SJCRH30 (cell line): ENCODE measurements around the gene CDO1. TPM values are rescaled to one million over a fixed set of nuclear protein-coding genes. Genes with fewer than 3 reads are reported as not detected.

Experiments used
- DNase-seq, 2 experiments: peaks; one replicate each; pipeline ENCODE4 v3.0.0-alpha.2; 2015 to 2020
- H3K27ac ChIP-seq: fragments of 250-450 bp; sonication (Bioruptor Pico); 2 replicates; pipeline ENCODE4 v1.5.1; 2020; ENCODE audit warnings: mild to moderate bottlenecking, moderate library complexity
- H3K27me3 ChIP-seq: fragments of 250-450 bp; sonication (Bioruptor Pico); 2 replicates; pipeline ENCODE4 v1.5.1; 2020; ENCODE audit warnings: mild to moderate bottlenecking, moderate library complexity
- H3K36me3 ChIP-seq: fragments of 250-450 bp; sonication (Bioruptor Pico); 2 replicates; pipeline ENCODE4 v1.5.1; 2020; ENCODE audit warnings: mild to moderate bottlenecking, moderate library complexity
- H3K4me1 ChIP-seq: fragments of 250-450 bp; sonication (Bioruptor Pico); 2 replicates; pipeline ENCODE4 v1.5.1; 2020; ENCODE audit warnings: mild to moderate bottlenecking, moderate library complexity
- H3K4me3 ChIP-seq: fragments of 250-450 bp; sonication (Bioruptor Pico); 2 replicates; pipeline ENCODE4 v1.5.1; 2020; ENCODE audit warnings: mild to moderate bottlenecking, moderate library complexity
- H3K9me3 ChIP-seq: fragments of 250-450 bp; sonication (Bioruptor Pico); replicated peaks from 2 replicates; pipeline ENCODE4 v1.5.1; 2020; ENCODE audit warnings: mild to moderate bottlenecking, moderate library complexity
- total RNA-seq: library from RNA; depleted of rRNA; stranded (reverse); fragments of >200 nt; shearing (Covaris generic); gene quantifications from 2 replicates; pipeline ENCODE4 v1.2.3, GENCODE V29; 2014; rRNA removed

Gene CDO1
- total RNA-seq: 0.23 TPM in 1 of 2 replicates, not detected in the other

DNA sequence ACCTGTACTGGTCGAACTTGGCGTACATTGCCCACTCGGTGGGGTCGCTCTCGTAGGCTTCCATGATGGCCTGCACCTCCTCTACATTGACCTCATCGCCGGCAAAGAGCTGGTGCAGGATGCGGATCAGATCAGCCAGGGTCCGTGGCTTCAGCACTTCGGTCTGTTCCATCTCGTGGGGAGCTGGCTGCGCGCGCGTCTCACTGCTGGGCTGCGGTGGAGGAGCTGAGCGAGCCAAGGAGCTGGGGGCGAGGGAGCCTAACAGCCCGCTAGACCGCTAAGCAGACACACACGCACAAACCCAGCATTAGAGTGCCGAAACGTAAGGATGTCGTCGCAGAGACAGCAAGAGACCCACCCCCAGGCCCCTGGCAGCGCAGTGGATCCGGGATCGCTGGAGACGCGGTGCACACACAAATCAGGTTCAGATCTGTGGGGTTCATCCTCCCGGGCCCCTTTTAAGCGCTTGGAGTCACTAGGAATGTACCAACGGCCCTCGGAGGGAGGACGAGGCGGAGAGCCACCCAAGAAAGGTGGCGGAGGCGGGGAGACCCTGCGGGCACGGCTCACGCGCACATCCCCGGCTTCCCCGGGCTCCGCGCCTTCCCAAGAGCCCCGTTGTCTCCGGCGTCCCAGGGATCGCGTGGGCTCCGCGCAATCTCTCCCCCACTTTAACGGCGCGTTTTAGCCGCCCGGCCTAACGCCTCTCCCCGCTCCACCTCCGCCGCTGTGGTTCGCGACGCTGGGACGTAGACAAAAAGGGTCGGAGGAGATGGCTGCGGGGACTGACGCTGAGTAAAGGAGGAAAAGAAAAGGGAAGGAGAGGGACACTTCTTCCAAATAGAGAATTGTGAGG lies at the start of gene CDO1:
CDO1 (minus strand) TSS at position 434 of the 856 bp plus-strand sequence; CDS start at position 172, 262 bp downstream.
- H3K27me3 ChIP-seq: no peaks in the 10 kb centered on the region
- peak within 1 kb of the TSS; percentile 43 for H3K4me3 ChIP-seq
- no peaks in the 10 kb centered on the region for H3K4me1 ChIP-seq
- H3K9me3 ChIP-seq: no peaks in the 10 kb centered on the region
- peak in 1 of 2 experiments; percentile 16 for DNase-seq
- H3K27ac ChIP-seq: no peak within 1 kb of the TSS
- H3K36me3 ChIP-seq: no peaks in the 10 kb centered on the region

DNA sequence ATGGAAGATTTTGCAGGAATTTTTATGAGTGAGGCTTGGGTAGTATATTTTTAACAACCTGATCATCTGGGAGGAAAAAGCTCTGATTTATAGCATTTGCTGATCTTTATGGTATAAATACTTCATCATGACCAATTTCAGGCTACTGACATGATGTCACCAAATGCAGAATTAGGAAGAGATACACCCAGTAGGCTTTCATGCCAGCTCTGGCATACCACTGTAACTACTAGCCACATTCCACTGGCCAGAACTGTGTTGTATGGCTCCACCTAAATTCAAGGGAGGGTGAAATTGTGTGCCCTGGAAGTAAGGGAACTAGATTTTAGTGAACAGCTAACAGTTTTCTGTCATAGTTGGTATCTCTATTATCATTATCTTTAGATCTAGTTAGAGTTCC lies 42.9 kb upstream of the CDO1 start:
- Histone ChIP-seq H3K4me3 (no peak overlapping the region), H3K27ac (no peak overlapping the region), H3K36me3 (no peaks in the 10 kb centered on the region), H3K9me3 (peaks cover 7% of the 10 kb centered on the region; the same call in 1 of the 2 replicates), H3K27me3 (no peaks in the 10 kb centered on the region), H3K4me1 (peaks cover 4% of the 10 kb centered on the region; the same call in 1 of the 2 replicates)
- DNase-seq: no peak

DNA sequence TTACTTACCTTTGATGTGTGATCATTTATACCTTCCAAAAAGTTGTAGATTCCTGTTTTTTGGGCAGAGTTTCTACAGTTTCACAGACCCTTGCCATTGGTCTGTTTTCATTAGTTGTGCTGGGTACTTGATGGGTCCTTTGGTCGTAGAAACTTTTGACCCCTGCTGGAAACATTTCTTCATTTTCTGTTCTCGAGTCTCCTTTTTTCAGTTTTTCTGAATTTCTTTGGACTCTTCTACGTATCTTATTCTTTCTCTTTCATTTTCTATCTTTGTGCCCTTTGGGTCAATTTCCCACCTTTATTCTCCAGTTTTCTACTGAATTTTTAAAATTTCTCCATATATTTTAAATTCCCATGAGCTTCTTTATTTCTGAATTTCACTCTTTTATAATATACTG lies 41.9 kb upstream of the CDO1 start:
- no peaks in the 10 kb centered on the region for H3K36me3 ChIP-seq
- no peak overlapping the region for H3K27ac ChIP-seq
- H3K4me3 ChIP-seq: no peak overlapping the region
- peaks cover 4% of the 10 kb centered on the region; the same call in 1 of the 2 replicates for H3K4me1 ChIP-seq
- DNase-seq: no peak
- H3K27me3 ChIP-seq: no peaks in the 10 kb centered on the region
- 0 out of 2 replicates have a peak, but pooled peaks cover 4% of the 10 kb centered on the region for H3K9me3 ChIP-seq

DNA sequence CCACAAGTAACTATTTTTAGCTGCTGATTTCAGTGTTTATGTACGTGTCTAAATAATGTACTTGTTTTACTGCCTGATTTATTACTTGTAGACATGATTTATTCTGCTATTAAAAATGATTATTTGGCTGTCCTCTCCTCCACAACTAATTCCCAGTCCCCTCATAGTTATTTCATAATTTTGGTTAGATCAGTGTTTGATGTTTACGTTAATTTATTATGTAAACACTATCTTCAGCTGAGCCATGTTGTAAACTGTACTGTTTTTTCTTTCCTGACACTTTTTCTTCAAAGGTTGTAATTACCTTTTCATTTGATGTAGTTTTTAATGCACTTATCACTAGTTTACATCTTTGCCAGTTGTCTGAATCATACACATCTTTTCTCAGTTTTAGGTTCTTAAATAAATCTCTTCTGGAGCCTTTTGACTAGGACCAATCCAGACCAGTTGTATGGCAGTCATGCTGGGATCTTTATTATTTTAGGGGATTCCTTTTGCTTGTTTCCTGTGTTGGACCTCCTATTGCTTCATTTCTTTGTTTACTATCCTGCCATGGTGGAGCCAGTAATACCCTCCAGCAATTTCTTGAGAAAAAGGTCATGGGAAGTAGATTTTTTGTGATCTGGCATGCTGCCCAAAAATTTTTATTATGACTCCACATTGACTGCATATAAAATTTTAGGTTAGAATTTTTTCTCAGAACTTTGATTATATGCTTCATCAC lies 41.3 kb upstream of the CDO1 start:
- H3K27ac ChIP-seq: no peak overlapping the region
- DNase-seq: peak in 1 of 2 experiments; percentile 39

DNA sequence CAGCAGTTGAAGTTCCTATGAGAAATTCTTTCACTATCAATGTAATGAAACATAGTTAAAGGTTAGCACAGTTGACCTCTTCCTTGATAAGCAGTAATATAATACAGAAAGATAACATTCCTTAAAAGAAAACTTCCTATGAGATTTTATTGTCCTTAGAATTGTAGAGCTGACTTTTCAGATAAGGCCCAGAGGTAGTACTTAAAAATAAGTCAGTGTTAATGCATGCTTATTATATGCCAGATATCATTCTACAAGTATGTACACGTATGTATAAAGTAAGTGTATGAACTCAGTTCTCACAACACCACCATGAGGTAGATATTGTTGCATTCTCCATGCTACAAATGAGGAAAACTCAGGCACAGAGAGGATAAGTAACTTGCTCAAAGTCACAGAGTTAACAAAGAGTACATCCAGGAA lies 40.6 kb upstream of the CDO1 start:
- H3K4me1 ChIP-seq: peaks cover 4% of the 10 kb centered on the region; the same call in 1 of the 2 replicates
- no peak overlapping the region for H3K4me3 ChIP-seq
- no peaks in the 10 kb centered on the region for H3K27me3 ChIP-seq
- H3K9me3 ChIP-seq: no peaks in the 10 kb centered on the region
- no peak overlapping the region for H3K27ac ChIP-seq
- DNase-seq: no peak
- H3K36me3 ChIP-seq: no peaks in the 10 kb centered on the region

More for the DNA sequence above, 41.3 kb upstream of the CDO1 start:
- Histone ChIP-seq H3K9me3 (0 out of 2 replicates have a peak, but pooled peaks cover 4% of the 10 kb centered on the region), H3K36me3 (no peaks in the 10 kb centered on the region), H3K27me3 (no peaks in the 10 kb centered on the region), H3K4me1 (peaks cover 4% of the 10 kb centered on the region; the same call in 1 of the 2 replicates), H3K4me3 (no peak overlapping the region)

DNA sequence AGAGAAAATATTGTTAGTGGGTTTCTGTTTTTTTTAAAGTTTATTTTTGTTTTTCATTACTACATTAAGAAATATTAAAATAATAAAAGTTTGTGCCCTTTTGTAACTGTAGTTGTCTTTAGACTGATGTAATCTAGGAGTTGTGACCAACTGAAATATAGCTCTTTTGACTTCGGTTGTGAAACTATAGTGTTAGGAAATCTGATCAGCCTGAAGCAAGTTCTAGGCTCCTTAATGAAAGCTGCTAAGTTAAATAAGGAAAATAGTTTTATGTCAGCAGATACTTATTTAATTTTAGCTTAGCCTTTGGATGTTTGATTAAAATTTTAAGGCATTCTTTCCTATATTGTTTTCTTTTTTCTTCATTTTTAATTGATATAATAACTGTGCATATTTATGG lies 39.5 kb upstream of the CDO1 start:
- H3K27ac ChIP-seq: no peak overlapping the region
- H3K27me3 ChIP-seq: no peaks in the 10 kb centered on the region
- peaks cover 4% of the 10 kb centered on the region; the same call in 1 of the 2 replicates for H3K4me1 ChIP-seq
- no peak overlapping the region for H3K4me3 ChIP-seq
- no peaks in the 10 kb centered on the region for H3K9me3 ChIP-seq
- no peak for DNase-seq
- H3K36me3 ChIP-seq: no peaks in the 10 kb centered on the region

DNA sequence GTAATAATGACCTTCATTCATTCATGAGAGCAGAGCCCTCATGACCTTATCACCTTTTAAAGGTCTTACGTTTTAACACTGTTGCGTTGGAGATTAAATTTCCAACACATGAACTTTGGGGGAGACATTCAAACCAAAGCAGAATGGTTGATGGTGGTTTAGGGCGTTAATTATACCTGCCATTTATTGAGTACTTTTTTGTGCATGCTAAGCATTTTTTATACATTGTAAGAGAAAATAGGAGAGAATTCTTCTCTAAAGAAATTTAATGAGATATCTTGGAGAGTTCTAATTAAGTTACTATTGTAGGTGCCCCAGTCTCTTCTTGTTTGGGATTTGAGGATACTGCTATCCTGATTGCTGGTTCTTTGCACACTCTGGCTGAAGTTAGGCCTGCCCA lies 37.7 kb upstream of the CDO1 start:
- DNase-seq: no peak
- Histone ChIP-seq H3K27ac (no peak overlapping the region), H3K9me3 (no peaks in the 10 kb centered on the region), H3K27me3 (no peaks in the 10 kb centered on the region), H3K36me3 (no peaks in the 10 kb centered on the region), H3K4me1 (peaks cover 4% of the 10 kb centered on the region; the same call in 1 of the 2 replicates), H3K4me3 (no peak overlapping the region)

DNA sequence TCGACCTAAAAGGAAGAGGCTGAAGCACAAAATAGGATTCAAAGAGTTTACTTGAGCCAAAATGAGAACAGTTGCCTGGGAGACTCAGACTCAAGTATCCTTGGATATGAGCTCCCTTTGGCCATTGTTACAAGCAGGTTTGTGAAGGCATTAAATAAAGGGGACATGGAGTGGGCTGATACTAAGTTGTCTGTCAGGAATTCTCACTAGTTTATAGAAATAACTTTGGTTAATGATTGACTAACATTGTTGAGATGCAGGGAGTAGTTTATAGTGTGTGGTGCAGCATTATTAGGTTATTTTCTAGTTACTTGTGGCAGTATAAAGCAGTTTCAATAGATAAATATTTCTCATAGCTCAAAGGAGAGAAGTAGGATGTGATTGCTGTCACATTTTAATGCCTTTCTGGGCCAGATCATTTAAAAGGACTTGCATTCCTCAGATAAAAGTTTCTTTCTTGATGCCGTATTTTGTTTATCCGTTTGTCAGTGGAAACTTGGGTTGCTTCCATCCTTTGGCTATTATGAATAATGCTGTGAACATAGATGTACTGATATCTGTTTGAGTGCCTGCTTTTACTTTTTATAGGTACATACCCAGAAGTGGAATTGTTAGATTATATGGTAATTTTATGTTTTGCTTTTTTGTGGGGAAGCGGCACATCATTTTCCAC lies 34.4 kb upstream of the CDO1 start:
- DNase-seq: no peak
- Histone ChIP-seq H3K4me1 (no peaks in the 10 kb centered on the region), H3K36me3 (no peaks in the 10 kb centered on the region), H3K27ac (no peak overlapping the region), H3K4me3 (no peak overlapping the region), H3K27me3 (no peaks in the 10 kb centered on the region), H3K9me3 (no peaks in the 10 kb centered on the region)

DNA sequence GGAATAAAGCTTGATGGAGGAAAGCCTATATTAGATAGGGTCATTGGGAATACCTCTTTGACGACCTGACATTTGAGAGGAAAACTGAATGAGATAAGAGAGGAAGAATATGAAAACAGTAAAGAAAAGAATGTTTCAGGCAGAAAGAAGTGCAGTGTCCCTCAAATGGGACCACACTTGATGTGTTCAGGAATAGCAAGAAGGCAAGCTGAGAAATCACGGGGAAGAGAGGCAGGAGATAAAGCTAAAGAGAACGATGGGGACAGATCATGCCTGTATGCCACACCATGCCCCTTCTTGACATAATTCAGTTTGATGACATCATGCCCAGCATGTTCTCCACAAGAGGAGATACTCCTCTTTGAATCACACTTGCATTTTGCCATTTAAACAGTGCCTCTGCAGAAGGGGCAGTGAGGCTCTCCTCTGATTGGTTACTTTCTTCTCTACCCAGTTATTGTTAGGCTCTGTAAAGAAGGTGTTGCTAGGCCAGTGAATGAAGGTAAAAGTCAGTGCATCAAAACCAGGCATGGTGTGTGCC lies 32.9 kb upstream of the CDO1 start:
- Histone ChIP-seq H3K4me1 (no peaks in the 10 kb centered on the region), H3K27ac (no peak overlapping the region), H3K9me3 (no peaks in the 10 kb centered on the region), H3K27me3 (no peaks in the 10 kb centered on the region), H3K36me3 (no peaks in the 10 kb centered on the region), H3K4me3 (no peak overlapping the region)
- no peak for DNase-seq

DNA sequence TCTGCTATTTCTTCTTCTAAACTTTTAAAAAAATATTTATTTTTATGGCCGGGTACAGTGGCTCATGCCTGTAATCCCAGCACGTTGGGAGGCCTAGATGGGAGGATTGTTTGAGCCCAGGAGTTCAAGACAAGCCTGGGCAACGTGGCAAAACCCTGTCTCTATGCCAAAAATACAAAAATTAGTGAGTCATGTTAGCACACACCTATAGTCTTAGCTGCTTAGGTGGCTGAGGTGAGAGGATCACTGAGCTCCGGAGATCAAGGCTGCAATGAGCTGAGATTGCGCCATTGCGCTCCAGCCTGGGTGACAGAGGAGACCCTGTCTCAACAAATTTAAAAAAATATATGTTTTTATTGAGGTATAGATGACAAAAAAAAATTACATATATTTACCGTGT lies 30.8 kb upstream of the CDO1 start:
- H3K4me1 ChIP-seq: peaks cover 5% of the 10 kb centered on the region; the same call in 1 of the 2 replicates
- H3K27me3 ChIP-seq: no peaks in the 10 kb centered on the region
- no peak overlapping the region for H3K27ac ChIP-seq
- H3K4me3 ChIP-seq: no peak overlapping the region
- H3K36me3 ChIP-seq: no peaks in the 10 kb centered on the region
- DNase-seq: no peak
- no peaks in the 10 kb centered on the region for H3K9me3 ChIP-seq

DNA sequence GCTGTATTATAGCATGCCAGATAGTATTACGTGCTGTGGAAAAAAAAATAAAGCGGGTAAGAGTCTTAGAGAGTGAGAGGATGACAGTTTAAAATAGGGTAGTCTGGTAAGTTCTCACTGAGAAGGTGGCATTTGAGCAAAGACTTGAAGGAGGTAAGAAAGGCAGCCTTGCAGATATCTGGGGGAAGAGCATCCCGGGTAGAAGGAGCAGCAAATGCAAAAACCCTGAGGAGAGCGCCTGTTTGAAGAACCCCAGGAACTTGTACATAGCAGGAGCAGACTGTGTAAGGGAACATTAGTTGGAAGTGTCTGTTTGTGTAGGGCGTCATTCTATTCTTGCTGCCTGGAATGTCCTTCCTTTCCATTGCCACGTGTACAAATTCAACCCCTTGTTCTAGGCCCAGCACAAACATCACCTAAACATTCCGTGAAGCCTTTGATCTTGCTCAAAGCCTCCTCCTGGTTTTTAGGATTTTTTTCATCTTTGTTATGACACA lies 27.9 kb upstream of the CDO1 start:
- Histone ChIP-seq H3K4me1 (peaks cover 5% of the 10 kb centered on the region; the same call in 1 of the 2 replicates), H3K9me3 (no peaks in the 10 kb centered on the region), H3K36me3 (no peaks in the 10 kb centered on the region), H3K27ac (no peak overlapping the region), H3K27me3 (no peaks in the 10 kb centered on the region), H3K4me3 (no peak overlapping the region)
- no peak for DNase-seq

DNA sequence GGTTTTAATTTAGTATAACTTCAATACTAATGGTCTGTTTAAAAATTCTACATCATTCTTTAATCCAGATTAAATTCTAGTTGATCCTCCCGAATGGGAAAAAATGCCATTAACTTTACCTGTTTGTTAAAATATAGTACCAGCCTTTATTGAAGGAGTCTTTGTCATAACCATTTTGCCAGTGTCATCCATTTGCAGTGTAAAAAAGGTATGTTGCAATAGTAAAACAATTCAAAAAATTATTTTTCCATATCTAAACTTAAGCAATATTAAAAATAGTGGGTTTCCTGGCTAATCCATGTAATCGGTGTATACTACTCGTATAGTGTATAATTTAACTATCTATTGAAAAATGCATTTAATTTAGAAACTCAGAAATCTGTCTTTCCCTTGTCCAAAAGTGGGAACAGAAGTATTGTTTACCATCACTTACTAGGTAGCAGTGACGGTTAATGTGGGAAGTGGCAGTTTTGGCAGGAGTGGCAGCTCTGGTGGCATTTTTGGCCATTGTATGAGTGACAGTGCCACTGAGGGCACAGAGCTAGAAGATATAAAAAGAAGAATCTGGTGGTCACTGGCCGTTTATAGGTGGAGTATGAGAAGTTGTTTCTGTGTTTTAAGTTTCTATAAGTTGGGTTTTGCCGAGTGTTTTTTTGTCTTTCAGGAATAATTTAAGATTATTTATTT lies 27.1 kb upstream of the CDO1 start:
- Histone ChIP-seq H3K27ac (no peak overlapping the region), H3K9me3 (no peaks in the 10 kb centered on the region), H3K36me3 (no peaks in the 10 kb centered on the region), H3K27me3 (no peaks in the 10 kb centered on the region), H3K4me3 (peak overlapping the region; percentile 87), H3K4me1 (peaks cover 5% of the 10 kb centered on the region; the same call in 1 of the 2 replicates)
- no peak for DNase-seq

DNA sequence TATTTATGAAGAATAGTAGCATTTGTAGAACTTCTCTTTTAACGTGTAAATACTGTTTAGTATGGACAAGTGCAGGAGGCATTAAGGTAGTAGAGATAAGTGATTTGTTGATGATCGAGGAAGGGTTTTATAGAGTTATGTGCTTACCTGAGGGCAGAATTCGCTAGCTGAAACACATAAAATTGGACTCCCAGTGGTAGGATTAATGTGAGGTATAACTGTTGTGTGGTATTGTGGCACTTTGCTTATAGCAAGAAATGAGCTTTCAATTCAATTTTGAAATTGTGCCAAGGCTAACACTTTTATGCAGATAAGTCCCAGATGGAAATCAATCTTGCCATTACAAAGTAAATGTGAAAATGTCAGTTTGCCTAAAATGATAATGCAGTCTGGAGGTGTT lies 26.5 kb upstream of the CDO1 start:
- no peak for DNase-seq
- no peaks in the 10 kb centered on the region for H3K27me3 ChIP-seq
- H3K36me3 ChIP-seq: no peaks in the 10 kb centered on the region; the same call in 1 of the 2 replicates

More for the DNA sequence above, 26.5 kb upstream of the CDO1 start:
- H3K4me3 ChIP-seq: peak overlapping the region; percentile 87
- peak overlapping the region; percentile 85 for H3K27ac ChIP-seq
- peaks cover 5% of the 10 kb centered on the region; the same call in 1 of the 2 replicates for H3K4me1 ChIP-seq
- no peaks in the 10 kb centered on the region for H3K9me3 ChIP-seq
